Mesenchymal stem cell (in vitro differentiated cells and primary cell): ENCODE data around the gene MXRA5.
A peak's percentile ranks its signal among the peaks of the same experiment; 100 is the strongest.
"Not testable (repeated sequence)": the region's sequence is repeated elsewhere in the genome, so short reads cannot be mapped to it uniquely, and the experiment has no call there.

Experiments
- DNase-seq: peaks from one replicate; pipeline ENCODE4 v3.0.0-alpha.2; 2013
- H2AFZ ChIP-seq: one replicate; pipeline ENCODE4 v1.6.1; 2013; ENCODE audit warnings: low read depth, mild to moderate bottlenecking, control low read depth, inconsistent platforms, low read length, moderate library complexity
- H2AK5ac ChIP-seq: 2 replicates; pipeline ENCODE4 v1.6.1; 2013; ENCODE audit warnings: low read length, moderate library complexity, mild to moderate bottlenecking, inconsistent platforms; ENCODE audit not compliant: severe bottlenecking
- H2BK120ac ChIP-seq: one replicate; pipeline ENCODE4 v1.6.1; 2013; ENCODE audit warnings: low read depth, mild to moderate bottlenecking, inconsistent platforms, low read length, moderate library complexity
- H2BK12ac ChIP-seq, 2 experiments: one replicate each; pipeline ENCODE4 v1.6.1; 2013; ENCODE audit warnings: inconsistent platforms in 2 of 2, low read length in 2 of 2, mild to moderate bottlenecking in 2 of 2, moderate library complexity in 2 of 2, control low read depth in 1 of 2
- H2BK15ac ChIP-seq: one replicate; pipeline ENCODE4 v1.6.1; 2013; ENCODE audit warnings: mild to moderate bottlenecking, low read depth, inconsistent platforms; ENCODE audit not compliant: poor library complexity, severe bottlenecking
- H2BK5ac ChIP-seq: 2 replicates; pipeline ENCODE4 v1.6.1; 2013; ENCODE audit warnings: low read depth, mild to moderate bottlenecking, low read length, control low read depth, inconsistent platforms; ENCODE audit not compliant: poor library complexity, severe bottlenecking
- H3K14ac ChIP-seq, 2 experiments: one replicate each; pipeline ENCODE4 v1.6.1; 2013; ENCODE audit warnings: inconsistent platforms in 2 of 2, low read length in 2 of 2, control low read depth in 1 of 2, mild to moderate bottlenecking in 1 of 2, moderate library complexity in 1 of 2
- H3K18ac ChIP-seq, 2 experiments: one replicate each; pipeline ENCODE4 v1.6.1; 2013; ENCODE audit warnings: inconsistent platforms in 2 of 2, low read length in 2 of 2, control low read depth in 1 of 2, low read depth in 1 of 2, mild to moderate bottlenecking in 1 of 2
- H3K23ac ChIP-seq, 2 experiments: one replicate each; pipeline ENCODE4 v1.6.1; 2013; ENCODE audit warnings: inconsistent platforms in 2 of 2, low read length in 2 of 2, mild to moderate bottlenecking in 2 of 2, moderate library complexity in 2 of 2, control low read depth in 1 of 2
- H3K27ac ChIP-seq: 2 replicates; pipeline ENCODE4 v1.5.1; 2013; ENCODE audit warnings: mild to moderate bottlenecking, moderate library complexity, low read length, control low read depth, inconsistent platforms; ENCODE audit not compliant: poor library complexity, severe bottlenecking
- H3K27me3 ChIP-seq, 2 experiments: 2 replicates each; pipeline versions ENCODE4 v1.6.1 to v1.7.0; 2013; ENCODE audit warnings: low read length in 2 of 2, mild to moderate bottlenecking in 2 of 2, moderate library complexity in 2 of 2, control low read depth in 1 of 2, inconsistent platforms in 1 of 2; ENCODE audit not compliant: control insufficient read depth in 1 of 2, insufficient read depth in 1 of 2
- H3K36me3 ChIP-seq, 2 experiments: 2 replicates each; pipeline versions ENCODE4 v1.6.1 to v1.7.0; 2013; ENCODE audit warnings: low read length in 2 of 2, control low read depth in 1 of 2, inconsistent platforms in 1 of 2, low read depth in 1 of 2, mild to moderate bottlenecking in 1 of 2; ENCODE audit not compliant: insufficient read depth in 2 of 2, control insufficient read depth in 1 of 2
- H3K4ac ChIP-seq, 2 experiments: one replicate each; pipeline ENCODE4 v1.6.1; 2013; ENCODE audit warnings: inconsistent platforms in 2 of 2, low read length in 2 of 2, mild to moderate bottlenecking in 2 of 2, moderate library complexity in 2 of 2, control low read depth in 1 of 2, low read depth in 1 of 2
- H3K4me1 ChIP-seq: 2 replicates; pipeline ENCODE4 v1.6.1; 2013; ENCODE audit warnings: low read depth, low read length, control low read depth; ENCODE audit not compliant: control insufficient read depth, insufficient read depth
- H3K4me2 ChIP-seq: 2 replicates; pipeline ENCODE4 v1.6.1; 2013; ENCODE audit warnings: low read length, mild to moderate bottlenecking, inconsistent platforms; ENCODE audit not compliant: poor library complexity, severe bottlenecking
- H3K4me3 ChIP-seq, 2 experiments: 2 replicates each; pipeline versions ENCODE4 v1.5.1 to v1.7.0; 2013; ENCODE audit warnings: low read length in 2 of 2, mild to moderate bottlenecking in 2 of 2, control low read depth in 1 of 2, low read depth in 1 of 2; ENCODE audit not compliant: insufficient read depth in 1 of 2
- H3K79me1 ChIP-seq: replicated peaks from 2 replicates; pipeline ENCODE4 v1.6.1; 2013; ENCODE audit warnings: mild to moderate bottlenecking, control low read depth, low read length, inconsistent platforms; ENCODE audit not compliant: poor library complexity, severe bottlenecking
- H3K9ac ChIP-seq: 2 replicates; pipeline ENCODE4 v1.7.0; 2013; ENCODE audit warnings: mild to moderate bottlenecking, low read length, moderate library complexity
- H3K9me3 ChIP-seq: 2 replicates; pipeline ENCODE4 v1.7.0; 2013; ENCODE audit warnings: mild to moderate bottlenecking, low read length; ENCODE audit not compliant: control insufficient read depth
- H4K8ac ChIP-seq: one replicate; pipeline ENCODE4 v1.6.1; 2013; ENCODE audit warnings: inconsistent platforms, mild to moderate bottlenecking, low read length, moderate library complexity
- H4K91ac ChIP-seq: one replicate; pipeline ENCODE4 v1.6.1; 2013; ENCODE audit warnings: mild to moderate bottlenecking, low read length, inconsistent platforms
- WGBS: methylation state at CpG from one replicate; pipeline ENCODE4 v1.1.7; 2013; ENCODE audit warnings: mixed read lengths; 5-methylcytosine and 5-hydroxymethylcytosine counted together

MXRA5 gene

DNA sequence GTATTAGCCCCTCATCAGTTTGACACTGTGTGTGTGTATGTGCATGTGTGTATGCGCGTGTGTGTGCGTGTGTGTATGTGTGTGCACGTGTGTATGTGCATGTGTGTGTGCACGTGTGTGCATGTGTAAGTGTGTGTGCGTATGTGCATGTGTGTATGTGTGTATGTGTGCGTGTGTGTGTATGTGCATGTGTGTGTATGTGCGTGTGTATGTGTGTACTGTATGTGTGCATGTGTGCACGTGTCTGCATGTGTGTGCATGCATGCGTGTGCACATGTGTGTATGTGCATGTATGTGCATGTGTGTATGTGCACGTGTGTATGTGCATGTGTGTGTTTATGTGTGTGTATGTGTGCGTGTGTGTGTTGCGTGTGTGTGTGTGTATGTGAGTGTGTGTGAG, 31.1 kb upstream of the MXRA5 start:
- Histone ChIP-seq H3K36me3 (no peaks in the 10 kb centered on the region), H3K4me1 (no peaks in the 10 kb centered on the region), H4K8ac (no peak overlapping the region), H3K27me3 (no peaks in the 10 kb centered on the region), H3K4ac (no peak overlapping the region), H2BK5ac (no peak overlapping the region), H3K4me2 (no peak overlapping the region), H4K91ac (no peak overlapping the region), H2AK5ac (no peak overlapping the region), H2BK12ac (no peak overlapping the region), H2BK15ac (no peak overlapping the region), H3K9ac (no peak overlapping the region), H3K18ac (no peak overlapping the region), H3K4me3 (no peak overlapping the region), H3K23ac (no peak overlapping the region), H3K9me3 (no peaks in the 10 kb centered on the region), H3K14ac (peak overlapping the region in 1 of 2 experiments; percentile 61), H2BK120ac (no peak overlapping the region), H2AFZ (no peak overlapping the region), H3K79me1 (no peaks in the 10 kb centered on the region), H3K27ac (no peak overlapping the region)
- DNase-seq: no peak
- 90% methylated on average over 9 of the region's 13 CpGs for WGBS

GRCh38 chrX:3375878-3376508, 29.5 kb upstream of the MXRA5 start:
- not testable (repeated sequence) for H3K4me3 ChIP-seq, H2BK12ac ChIP-seq, H3K27me3 ChIP-seq, H4K8ac ChIP-seq, H2BK120ac ChIP-seq, H3K4ac ChIP-seq, H2AK5ac ChIP-seq, H3K9ac ChIP-seq, H3K18ac ChIP-seq, H3K14ac ChIP-seq, H4K91ac ChIP-seq, H2BK15ac ChIP-seq, H3K79me1 ChIP-seq, H2AFZ ChIP-seq, H3K4me1 ChIP-seq, H3K36me3 ChIP-seq, H3K4me2 ChIP-seq, H3K23ac ChIP-seq, H3K27ac ChIP-seq, DNase-seq, H3K9me3 ChIP-seq, H2BK5ac ChIP-seq
- no CpG with 5 or more reads among the region's 2 CpGs for WGBS

- Histone ChIP-seq H3K27ac (no peak overlapping the region), H2BK15ac (no peak overlapping the region), H3K4me2 (no peak overlapping the region), H3K9ac (no peak overlapping the region), H3K23ac (no peak overlapping the region), H3K14ac (no peak overlapping the region), H3K4me3 (no peak overlapping the region), H4K8ac (no peak overlapping the region), H2BK120ac (no peak overlapping the region), H3K9me3 (no peaks in the 10 kb centered on the region), H2AK5ac (no peak overlapping the region), H2BK5ac (no peak overlapping the region), H2AFZ (no peak overlapping the region), H4K91ac (no peak overlapping the region), H3K36me3 (no peaks in the 10 kb centered on the region), H3K27me3 (no peaks in the 10 kb centered on the region), H3K4ac (no peak overlapping the region), H3K18ac (no peak overlapping the region), H3K4me1 (no peaks in the 10 kb centered on the region), H3K79me1 (no peaks in the 10 kb centered on the region), H2BK12ac (no peak overlapping the region)
- DNase-seq: no peak
- WGBS: 93% methylated on average over 3 of the region's 3 CpGs
Observed at GRCh38 chrX:3374108-3374800, 27.8 kb upstream of the MXRA5 start.

GRCh38 chrX:3371163-3371562, 24.7 kb upstream of the MXRA5 start:
- H3K27me3 ChIP-seq: no peaks in the 10 kb centered on the region
- no peak for DNase-seq
- H4K8ac ChIP-seq: no peak overlapping the region
- no peaks in the 10 kb centered on the region for H3K79me1 ChIP-seq
- H3K14ac ChIP-seq: no peak overlapping the region
- no peak overlapping the region for H3K4ac ChIP-seq
- no peak overlapping the region for H3K4me2 ChIP-seq
- H3K18ac ChIP-seq: no peak overlapping the region
- no peak overlapping the region for H2BK15ac ChIP-seq
- H2BK5ac ChIP-seq: no peak overlapping the region
- H2AFZ ChIP-seq: no peak overlapping the region
- H3K4me1 ChIP-seq: no peaks in the 10 kb centered on the region
- H3K27ac ChIP-seq: no peak overlapping the region
- WGBS: no CpG with 5 or more reads among the region's 4 CpGs
- H4K91ac ChIP-seq: no peak overlapping the region
- H3K9me3 ChIP-seq: no peaks in the 10 kb centered on the region
- H2AK5ac ChIP-seq: no peak overlapping the region
- no peaks in the 10 kb centered on the region for H3K36me3 ChIP-seq
- no peak overlapping the region for H3K9ac ChIP-seq
- no peak overlapping the region for H3K23ac ChIP-seq
- H2BK120ac ChIP-seq: no peak overlapping the region
- H3K4me3 ChIP-seq: no peak overlapping the region
- no peak overlapping the region for H2BK12ac ChIP-seq
